ENCODE measurements around the gene DOK5. TPM values are rescaled to one million over a fixed set of nuclear protein-coding genes. Genes with fewer than 3 reads are reported as not detected.

Gene DOK5
- total and polyA plus RNA-seq, 2 of the 4 experiments (the other 2 are of a cell fraction), result 2.8 to 3.9 TPM

GRCh38 chr20:54598352-54598751, 123.0 kb downstream of the DOK5 start:
- H2BK15ac ChIP-seq (ENCODE audit: low read depth, low read length), result no peak overlapping the region
- no peaks in the 10 kb centered on the region for H3K4me1 ChIP-seq (ENCODE audit: control insufficient read depth, insufficient read depth, low read length)
- H3K9ac ChIP-seq (ENCODE audit: low read depth, low read length), result no peak overlapping the region
- no peak overlapping the region for H2BK5ac ChIP-seq (ENCODE audit: low read depth, low read length, poor library complexity, severe bottlenecking)
- no peak overlapping the region for H3K18ac ChIP-seq (ENCODE audit: low read depth, low read length)
- no peak overlapping the region for H3K14ac ChIP-seq (replicated peaks; ENCODE audit: low read depth, low read length)
- no peak overlapping the region for H3K56ac ChIP-seq (ENCODE audit: extremely low read depth, insufficient read depth, low read length)
- H3K79me1 ChIP-seq (ENCODE audit: low read depth in 1 of 2, low read length in 2 of 2), result no peaks in the 10 kb centered on the region
- no peaks in the 10 kb centered on the region; the same call in 1 of the 2 replicates for H3K9me3 ChIP-seq (ENCODE audit: control insufficient read depth, insufficient read depth, low read length)
- no peak overlapping the region for H3K4ac ChIP-seq (ENCODE audit: low read depth, low read length)
- H2BK20ac ChIP-seq (ENCODE audit: low read depth, low read length), result no peak overlapping the region
- no peak overlapping the region for H3K4me2 ChIP-seq (ENCODE audit: low read depth, low read length)
- no peak overlapping the region for H3K23ac ChIP-seq (ENCODE audit: low read depth, low read length)
- no peak overlapping the region for H2BK120ac ChIP-seq (ENCODE audit: low read depth, low read length)
- H3K36me3 ChIP-seq (ENCODE audit: control insufficient read depth, insufficient read depth, low read length), result no peaks in the 10 kb centered on the region
- no peak overlapping the region for H2AK9ac ChIP-seq (replicated peaks; ENCODE audit: low read depth, low read length, poor library complexity)
- ATAC-seq (ENCODE audit: low read depth), result no peak
- H4K5ac ChIP-seq (ENCODE audit: low read depth, low read length), result no peak overlapping the region
- no peak overlapping the region for H3K27ac ChIP-seq (ENCODE audit: insufficient read depth, low read length)
- dilution Hi-C loops (cut with HindIII; ENCODE audit: low sequenced_read_pairs, unreplicated experiment) (no loop called here), intact Hi-C loops (cut with micrococcal nuclease) (no loop called here), in situ Hi-C loops (cut with MboI; ENCODE audit: low sequenced_read_pairs) (no loop called here)
- no CpG with 5 or more reads among the region's 5 CpGs for WGBS, 2 experiments (ENCODE audit: extremely low coverage in 2 of 2, insufficient read length in 1 of 2)
- no peak overlapping the region for H2AK5ac ChIP-seq (ENCODE audit: low read depth, low read length)
- no peak for DNase-seq
- CTCF ChIA-PET, result interaction anchor here (0.7 kb wide), 1 partner anchor 28 kb away, joined by 3 read pairs; no protein-coding TSS in a partner anchor
- no peaks in the 10 kb centered on the region for H4K20me1 ChIP-seq (ENCODE audit: insufficient read depth, low read length)
- H4K91ac ChIP-seq (ENCODE audit: insufficient read depth, low read depth, low read length), result no peak overlapping the region
- POLR2A ChIA-PET (ENCODE audit: unreplicated experiment), result no interaction called here
- H3K9me1 ChIP-seq (ENCODE audit: insufficient read depth, low read length), result no peaks in the 10 kb centered on the region
- H3K4me3 ChIP-seq (ENCODE audit: insufficient read depth, low read depth, low read length), result no peak overlapping the region
- H2AFZ ChIP-seq (replicated peaks; ENCODE audit: low read length, poor library complexity), result no peak overlapping the region
- H3K27me3 ChIP-seq (ENCODE audit: control insufficient read depth, insufficient read depth, low read length), result no peaks in the 10 kb centered on the region
- H4K8ac ChIP-seq (ENCODE audit: low read depth in 2 of 2, low read length in 2 of 2), result no peak overlapping the region
- no TSS peak for BruUV-seq (replicated peaks)
- no peak for TF ChIP-seq NFE2L2 (IDR thresholded peaks at IDR 0.05; ENCODE audit: low read depth, low read length)
- TF ChIP-seq, protein P1, sequence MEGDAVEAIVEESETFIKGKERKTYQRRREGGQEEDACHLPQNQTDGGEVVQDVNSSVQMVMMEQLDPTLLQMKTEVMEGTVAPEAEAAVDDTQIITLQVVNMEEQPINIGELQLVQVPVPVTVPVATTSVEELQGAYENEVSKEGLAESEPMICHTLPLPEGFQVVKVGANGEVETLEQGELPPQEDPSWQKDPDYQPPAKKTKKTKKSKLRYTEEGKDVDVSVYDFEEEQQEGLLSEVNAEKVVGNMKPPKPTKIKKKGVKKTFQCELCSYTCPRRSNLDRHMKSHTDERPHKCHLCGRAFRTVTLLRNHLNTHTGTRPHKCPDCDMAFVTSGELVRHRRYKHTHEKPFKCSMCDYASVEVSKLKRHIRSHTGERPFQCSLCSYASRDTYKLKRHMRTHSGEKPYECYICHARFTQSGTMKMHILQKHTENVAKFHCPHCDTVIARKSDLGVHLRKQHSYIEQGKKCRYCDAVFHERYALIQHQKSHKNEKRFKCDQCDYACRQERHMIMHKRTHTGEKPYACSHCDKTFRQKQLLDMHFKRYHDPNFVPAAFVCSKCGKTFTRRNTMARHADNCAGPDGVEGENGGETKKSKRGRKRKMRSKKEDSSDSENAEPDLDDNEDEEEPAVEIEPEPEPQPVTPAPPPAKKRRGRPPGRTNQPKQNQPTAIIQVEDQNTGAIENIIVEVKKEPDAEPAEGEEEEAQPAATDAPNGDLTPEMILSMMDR (conservative IDR thresholded peaks at IDR 0.05; ENCODE audit: low read depth, low read length), result no peak
